Measurements from ENCODE around the gene PPM1H.

Gene PPM1H

DNA sequence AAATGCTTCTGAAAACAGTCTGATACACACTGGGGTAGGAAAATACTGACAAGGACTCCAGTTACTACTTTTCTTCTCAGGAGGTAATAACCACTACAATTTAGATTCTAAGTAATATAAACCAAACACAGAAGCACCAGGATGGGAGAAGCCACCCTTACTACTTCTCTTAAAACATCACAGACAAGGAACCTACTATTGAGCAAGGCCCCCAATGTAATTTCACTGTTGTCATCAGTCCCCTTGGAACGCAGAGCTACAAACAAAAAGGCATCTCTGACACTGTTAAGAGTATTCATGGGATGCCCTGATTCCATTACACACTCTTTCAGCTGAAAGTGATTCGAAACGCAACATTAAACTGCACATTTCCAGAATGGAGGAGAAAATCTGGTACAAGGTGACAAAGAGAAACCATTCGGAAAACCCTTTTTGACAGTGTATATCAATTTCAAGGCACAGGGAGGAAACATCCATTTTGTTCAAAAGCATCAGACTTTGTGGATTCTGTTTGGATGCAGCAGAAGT is 185.9 kb downstream of the PPM1H start:
- H3K27me3 ChIP-seq: no peaks in the 10 kb centered on the region
- H3K4me1 ChIP-seq: peaks cover 0 to 7% (median 2%) of the 10 kb centered on the region in 4 donors
- H3K9me3 ChIP-seq: no peaks in the 10 kb centered on the region
- H3K36me3 ChIP-seq: no peaks in the 10 kb centered on the region
- H3K27ac ChIP-seq: no peak overlapping the region
- TF ChIP-seq, protein P1, sequence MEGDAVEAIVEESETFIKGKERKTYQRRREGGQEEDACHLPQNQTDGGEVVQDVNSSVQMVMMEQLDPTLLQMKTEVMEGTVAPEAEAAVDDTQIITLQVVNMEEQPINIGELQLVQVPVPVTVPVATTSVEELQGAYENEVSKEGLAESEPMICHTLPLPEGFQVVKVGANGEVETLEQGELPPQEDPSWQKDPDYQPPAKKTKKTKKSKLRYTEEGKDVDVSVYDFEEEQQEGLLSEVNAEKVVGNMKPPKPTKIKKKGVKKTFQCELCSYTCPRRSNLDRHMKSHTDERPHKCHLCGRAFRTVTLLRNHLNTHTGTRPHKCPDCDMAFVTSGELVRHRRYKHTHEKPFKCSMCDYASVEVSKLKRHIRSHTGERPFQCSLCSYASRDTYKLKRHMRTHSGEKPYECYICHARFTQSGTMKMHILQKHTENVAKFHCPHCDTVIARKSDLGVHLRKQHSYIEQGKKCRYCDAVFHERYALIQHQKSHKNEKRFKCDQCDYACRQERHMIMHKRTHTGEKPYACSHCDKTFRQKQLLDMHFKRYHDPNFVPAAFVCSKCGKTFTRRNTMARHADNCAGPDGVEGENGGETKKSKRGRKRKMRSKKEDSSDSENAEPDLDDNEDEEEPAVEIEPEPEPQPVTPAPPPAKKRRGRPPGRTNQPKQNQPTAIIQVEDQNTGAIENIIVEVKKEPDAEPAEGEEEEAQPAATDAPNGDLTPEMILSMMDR (IDR thresholded peaks at IDR 0.05): no peak
- intact Hi-C loops (cut with DNase I; ENCODE audit: low total_unique reads): no loop called here
- no peak for DNase-seq
- no peak overlapping the region for H3K4me3 ChIP-seq

DNA sequence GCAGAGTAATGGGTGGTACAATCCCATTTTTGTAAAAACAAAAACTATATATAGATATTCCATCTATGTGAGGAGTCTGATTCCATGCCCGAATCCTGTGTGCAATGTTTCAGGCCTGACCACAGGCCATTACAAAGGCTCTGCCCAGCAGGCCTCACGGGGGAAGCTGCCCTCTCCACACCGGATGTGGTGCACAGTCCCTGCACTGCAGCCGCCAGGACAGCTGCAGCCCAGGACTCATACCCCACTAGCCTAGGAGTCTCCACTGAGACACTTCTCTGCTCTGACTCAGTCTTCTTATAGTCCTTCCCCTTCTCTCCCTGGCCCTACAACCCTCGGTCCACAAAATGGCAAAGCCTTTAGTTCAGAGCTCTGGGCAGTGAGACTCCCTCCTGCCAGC is 190.4 kb downstream of the PPM1H start:
- Histone ChIP-seq H3K4me3 (no peak overlapping the region), H3K27ac (peak overlapping the region in 1 of 2 donors; percentile 20), H3K27me3 (no peaks in the 10 kb centered on the region), H3K9me3 (no peaks in the 10 kb centered on the region), H3K4me1 (peaks cover 0 to 7% (median 2%) of the 10 kb centered on the region in 4 donors), H3K36me3 (no peaks in the 10 kb centered on the region)
- intact Hi-C loops (cut with DNase I; ENCODE audit: low total_unique reads): no loop called here
- TF ChIP-seq, protein P1 (IDR thresholded peaks at IDR 0.05): no peak
- DNase-seq: no peak

DNA sequence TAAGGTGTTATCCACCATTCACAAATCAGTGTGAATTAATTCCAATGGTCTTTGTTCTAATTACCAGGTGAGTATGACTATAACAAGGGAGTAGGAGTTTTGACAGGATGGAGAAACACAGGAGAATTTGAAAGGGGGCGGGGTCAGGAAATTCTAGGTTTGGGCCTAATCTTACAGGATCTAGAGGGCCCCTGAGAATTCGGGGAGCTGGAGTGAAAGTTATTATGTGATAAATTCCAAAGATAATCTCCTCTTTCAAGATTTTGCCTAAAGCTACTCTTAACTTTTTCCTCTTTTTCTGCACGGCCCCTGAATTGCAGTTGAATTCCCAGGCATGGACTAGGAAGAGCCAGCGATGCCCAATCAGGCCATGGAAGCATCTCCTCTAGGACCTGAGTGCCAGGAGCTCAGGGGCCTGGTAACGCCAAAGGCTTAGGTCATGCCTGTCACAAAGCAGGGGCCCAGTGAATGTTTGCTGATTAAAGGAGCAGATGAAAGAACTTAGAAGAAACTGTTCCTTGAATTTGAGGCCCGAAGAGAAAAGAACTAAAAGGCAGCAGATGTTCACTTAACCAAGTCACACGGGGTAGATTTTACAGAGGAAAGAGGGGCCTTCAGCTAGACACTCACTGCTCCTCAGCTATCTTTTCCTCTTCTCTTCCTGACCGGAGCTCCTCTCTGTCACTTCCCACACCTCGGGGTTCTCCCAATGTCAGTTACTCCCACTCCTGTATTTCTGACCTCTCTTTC is 195.5 kb downstream of the PPM1H start:
- no peak overlapping the region for H3K27ac ChIP-seq
- no peak overlapping the region for H3K4me3 ChIP-seq
- no peak for DNase-seq
- H3K27me3 ChIP-seq: no peaks in the 10 kb centered on the region
- H3K4me1 ChIP-seq: peaks cover 0 to 3% (median under 1%) of the 10 kb centered on the region in 4 donors
- H3K36me3 ChIP-seq: no peaks in the 10 kb centered on the region
- H3K9me3 ChIP-seq: no peaks in the 10 kb centered on the region
- intact Hi-C loops (cut with DNase I; ENCODE audit: low total_unique reads): no loop called here
- TF ChIP-seq, protein P1 (IDR thresholded peaks at IDR 0.05): no peak

DNA sequence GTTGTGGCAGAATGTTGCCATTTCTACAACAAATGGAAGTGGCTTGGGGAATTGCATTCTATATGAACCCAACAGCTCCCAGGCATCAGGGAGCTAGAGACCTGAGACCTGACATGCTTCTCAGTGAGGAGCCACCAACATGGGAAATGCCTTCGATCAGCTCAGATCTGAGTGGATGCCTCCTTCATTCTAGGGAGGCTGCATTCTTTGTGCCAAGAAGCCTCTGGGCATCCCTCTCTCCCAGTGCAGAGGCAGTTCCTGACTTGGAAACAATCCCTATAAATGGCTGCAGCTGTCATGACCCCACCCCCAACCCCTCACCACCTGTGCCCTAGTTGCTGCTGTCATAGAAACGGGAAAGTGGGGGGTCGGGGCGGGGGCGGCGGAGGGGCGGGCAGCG is 196.3 kb downstream of the PPM1H start:
- Histone ChIP-seq H3K36me3 (no peaks in the 10 kb centered on the region), H3K4me3 (no peak overlapping the region), H3K9me3 (no peaks in the 10 kb centered on the region), H3K27me3 (no peaks in the 10 kb centered on the region), H3K4me1 (no peaks in the 10 kb centered on the region), H3K27ac (no peak overlapping the region)
- intact Hi-C loops (cut with DNase I; ENCODE audit: low total_unique reads): no loop called here
- no peak for DNase-seq
- TF ChIP-seq, protein P1 (IDR thresholded peaks at IDR 0.05): no peak

GRCh38 chr12:62738105-62738504 is 196.8 kb downstream of the PPM1H start:
- no peaks in the 10 kb centered on the region for H3K36me3 ChIP-seq
- TF ChIP-seq, protein P1 (IDR thresholded peaks at IDR 0.05): no peak
- intact Hi-C loops (cut with DNase I; ENCODE audit: low total_unique reads): no loop called here
- peaks cover 0 to 2% (median under 1%) of the 10 kb centered on the region in 4 donors for H3K4me1 ChIP-seq
- no peak overlapping the region for H3K27ac ChIP-seq
- no peak for DNase-seq
- H3K4me3 ChIP-seq: no peak overlapping the region
- H3K27me3 ChIP-seq: no peaks in the 10 kb centered on the region
- no peaks in the 10 kb centered on the region for H3K9me3 ChIP-seq
